Cardiac fibroblast (primary cell): ENCODE results near the gene SCAF4.
"Not testable (repeated sequence)": the region's sequence is repeated elsewhere in the genome, so short reads cannot be mapped to it uniquely, and the experiment has no call there.

ENCODE experiments used
- DNase-seq, 2 donors: peaks; one replicate each; pipeline versions ENCODE4 v3.0.0 to v3.0.0-alpha.2; 2010; ENCODE audit warnings: low read depth in 2 of 2
- H3K4me3 ChIP-seq, 2 donors: replicated peaks in 1 of 2; 1 replicate in 1 of 2; 2 replicates in 1 of 2; pipeline ENCODE4 v1.5.1; 2011; ENCODE audit warnings: low read depth in 2 of 2, low read length in 2 of 2, mild to moderate bottlenecking in 2 of 2, moderate library complexity in 1 of 2
- TF ChIP-seq, protein P1 (sequence below): IDR thresholded peaks from one replicate; pipeline ENCODE4 v1.5.1; 2011; ENCODE audit warnings: low read depth, mild to moderate bottlenecking, low read length, inconsistent platforms

SCAF4 gene

DNA sequence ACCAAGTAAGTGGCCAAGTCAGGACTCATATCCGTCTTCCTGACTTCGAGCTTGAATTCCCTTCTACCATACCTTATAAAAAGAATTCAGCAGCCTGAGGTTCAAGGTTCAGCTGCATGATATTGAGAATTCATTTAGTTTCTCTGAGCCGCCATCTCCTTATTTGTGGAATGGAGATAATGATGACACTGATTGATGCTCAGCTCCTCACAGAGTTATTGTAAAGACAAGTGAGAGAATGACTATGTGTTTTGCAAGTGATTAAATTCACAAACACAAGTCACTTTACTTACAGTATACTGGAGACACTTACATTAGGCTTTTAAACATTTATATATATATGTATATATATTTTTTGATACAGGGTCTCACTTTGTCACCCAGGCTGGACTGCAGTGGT lies 39.8 kb upstream of the SCAF4 start:
- DNase-seq: no peak
- TF ChIP-seq, protein P1, sequence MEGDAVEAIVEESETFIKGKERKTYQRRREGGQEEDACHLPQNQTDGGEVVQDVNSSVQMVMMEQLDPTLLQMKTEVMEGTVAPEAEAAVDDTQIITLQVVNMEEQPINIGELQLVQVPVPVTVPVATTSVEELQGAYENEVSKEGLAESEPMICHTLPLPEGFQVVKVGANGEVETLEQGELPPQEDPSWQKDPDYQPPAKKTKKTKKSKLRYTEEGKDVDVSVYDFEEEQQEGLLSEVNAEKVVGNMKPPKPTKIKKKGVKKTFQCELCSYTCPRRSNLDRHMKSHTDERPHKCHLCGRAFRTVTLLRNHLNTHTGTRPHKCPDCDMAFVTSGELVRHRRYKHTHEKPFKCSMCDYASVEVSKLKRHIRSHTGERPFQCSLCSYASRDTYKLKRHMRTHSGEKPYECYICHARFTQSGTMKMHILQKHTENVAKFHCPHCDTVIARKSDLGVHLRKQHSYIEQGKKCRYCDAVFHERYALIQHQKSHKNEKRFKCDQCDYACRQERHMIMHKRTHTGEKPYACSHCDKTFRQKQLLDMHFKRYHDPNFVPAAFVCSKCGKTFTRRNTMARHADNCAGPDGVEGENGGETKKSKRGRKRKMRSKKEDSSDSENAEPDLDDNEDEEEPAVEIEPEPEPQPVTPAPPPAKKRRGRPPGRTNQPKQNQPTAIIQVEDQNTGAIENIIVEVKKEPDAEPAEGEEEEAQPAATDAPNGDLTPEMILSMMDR: no peak
- no peak overlapping the region for H3K4me3 ChIP-seq

DNA sequence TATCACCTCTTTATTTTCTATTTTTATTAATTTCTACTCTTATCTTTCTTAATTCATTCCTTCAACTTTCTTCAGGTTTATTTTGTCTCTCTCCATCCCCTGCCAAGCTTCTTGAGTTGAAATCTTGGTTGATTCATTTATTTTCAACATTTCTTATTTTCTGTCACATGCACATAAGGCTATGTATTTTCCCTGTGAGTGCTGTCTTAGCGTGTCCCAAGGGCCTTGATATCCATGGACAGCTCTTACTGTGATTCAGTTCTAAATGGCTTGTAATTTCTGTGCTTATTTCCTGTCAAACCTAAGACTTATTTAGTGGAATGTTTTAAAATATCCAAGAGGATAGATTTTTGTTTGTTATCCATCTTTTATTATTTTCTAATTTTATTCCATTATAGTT lies 36.8 kb upstream of the SCAF4 start:
- no peak overlapping the region for H3K4me3 ChIP-seq
- TF ChIP-seq, protein P1: no peak
- DNase-seq: no peak

DNA sequence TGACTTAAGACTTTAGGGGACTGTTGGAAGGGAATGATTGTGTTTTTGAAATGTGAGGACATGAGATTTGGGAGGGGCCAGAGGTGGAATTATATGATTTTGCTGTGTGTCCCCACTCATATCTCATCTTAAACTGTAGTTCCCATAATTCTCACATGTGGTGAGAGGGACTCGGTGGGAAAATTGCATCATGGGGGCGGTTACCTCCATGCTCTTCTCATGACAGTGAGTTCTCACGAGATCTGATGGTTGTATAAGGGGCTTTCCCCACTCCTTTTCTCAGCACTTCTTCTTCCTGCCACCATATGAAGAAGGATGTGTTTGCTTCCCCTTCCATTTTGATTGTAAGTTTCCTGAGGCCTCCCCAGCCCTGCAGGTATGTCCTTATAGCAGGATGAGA lies 35.0 kb upstream of the SCAF4 start:
- TF ChIP-seq, protein P1: no peak
- no peak for DNase-seq

DNA sequence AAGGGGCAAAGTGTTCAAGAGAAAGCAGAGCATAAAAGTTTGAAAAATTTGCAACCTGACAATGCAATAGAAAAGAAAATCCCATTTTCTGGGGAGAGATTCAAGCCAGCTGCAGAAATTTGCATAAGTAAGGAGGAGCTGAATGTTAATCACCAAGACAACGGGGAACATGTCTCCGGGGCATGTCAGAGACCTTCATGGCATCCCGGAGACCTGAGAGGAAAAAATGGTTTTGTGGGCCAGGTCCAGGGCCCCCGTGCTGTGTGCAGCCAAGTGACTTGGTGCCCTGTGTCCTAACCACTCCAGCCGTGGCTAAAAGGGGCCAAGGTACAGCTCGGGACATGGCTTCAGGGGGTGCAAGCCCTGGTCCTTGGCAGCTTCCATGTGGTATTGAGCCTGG lies 33.9 kb upstream of the SCAF4 start:
- DNase-seq, H3K4me3 ChIP-seq: not testable (repeated sequence)

More for the DNA sequence above, 35.0 kb upstream of the SCAF4 start:
- H3K4me3 ChIP-seq: no peak overlapping the region

DNA sequence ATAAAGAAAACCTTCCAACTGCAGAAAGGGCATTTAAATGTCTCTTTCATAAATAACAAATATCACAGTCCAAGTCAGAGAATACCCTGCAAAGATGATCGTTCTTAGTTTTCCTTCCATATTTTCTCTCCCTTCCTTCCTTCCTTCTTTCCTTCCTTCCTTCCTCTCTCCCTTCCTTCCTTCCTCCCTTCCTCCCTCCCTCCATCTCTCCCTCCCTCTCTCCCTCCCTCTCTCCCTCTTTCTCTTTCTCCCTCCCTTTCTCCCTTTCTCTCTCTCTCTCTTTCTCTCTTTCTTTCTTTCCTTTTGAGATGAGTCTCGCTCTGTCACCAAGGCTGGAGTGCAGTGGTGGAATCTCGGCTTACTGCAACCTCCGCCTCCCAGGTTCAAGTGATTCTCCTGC lies 29.0 kb upstream of the SCAF4 start:
- no peak for DNase-seq
- TF ChIP-seq, protein P1: no peak
- H3K4me3 ChIP-seq: no peak overlapping the region

DNA sequence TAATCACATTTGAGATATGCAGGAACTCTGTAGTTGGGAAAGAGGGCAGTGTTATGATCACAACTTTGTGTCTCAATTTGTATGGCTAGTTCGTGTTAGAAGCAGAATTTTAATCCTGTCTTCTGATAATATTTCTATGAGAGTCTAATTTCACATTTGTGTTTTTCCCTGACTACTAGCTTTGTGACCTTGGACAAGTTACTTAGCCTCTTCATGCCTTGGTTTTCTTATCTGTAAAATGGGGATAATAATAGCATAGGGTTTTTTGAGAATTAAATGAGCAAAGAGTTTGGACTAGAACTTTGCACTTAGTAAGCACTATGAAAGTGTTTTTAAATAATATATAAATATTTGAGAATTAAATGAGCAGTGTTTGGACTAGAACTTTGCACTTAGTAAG lies 24.9 kb upstream of the SCAF4 start:
- DNase-seq: no peak
- H3K4me3 ChIP-seq: no peak overlapping the region
- TF ChIP-seq, protein P1: no peak

DNA sequence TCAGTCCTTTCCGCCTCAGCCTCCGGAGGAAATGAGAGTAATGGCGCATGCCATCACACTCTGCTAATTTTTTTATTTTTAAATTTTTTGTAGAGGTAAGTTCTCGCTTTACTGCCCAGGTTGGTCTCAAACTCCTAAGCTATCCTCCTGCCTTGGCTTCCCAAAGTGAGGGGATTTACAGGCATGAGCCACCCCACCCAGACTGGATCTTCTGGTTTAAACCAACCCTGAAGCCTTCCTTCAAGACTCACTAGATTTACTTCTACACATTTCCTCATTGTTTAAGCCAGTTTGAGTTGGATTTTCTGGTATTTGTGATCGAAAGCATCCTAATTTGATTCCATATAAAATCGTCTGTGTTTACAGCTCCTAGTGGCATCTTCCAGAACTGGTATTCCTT lies 23.1 kb upstream of the SCAF4 start:
- TF ChIP-seq, protein P1: no peak
- H3K4me3 ChIP-seq: no peak overlapping the region
- no peak for DNase-seq

DNA sequence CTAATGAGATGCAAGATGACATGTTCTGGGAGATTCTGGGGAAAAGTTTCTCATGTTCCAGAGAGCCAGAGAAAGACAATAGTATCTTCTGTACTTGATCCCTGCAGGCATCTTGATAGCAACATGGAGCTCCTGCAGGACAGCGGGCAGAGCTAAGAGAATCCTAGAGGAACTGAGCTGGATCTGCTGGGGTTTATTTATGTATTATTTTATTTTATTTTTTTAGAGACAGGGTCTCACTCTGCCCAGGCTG lies 22.7 kb upstream of the SCAF4 start:
- TF ChIP-seq, protein P1: no peak
- H3K4me3 ChIP-seq: no peak overlapping the region
- no peak for DNase-seq
